ENCODE measurements around the gene GRWD1.

DNA sequence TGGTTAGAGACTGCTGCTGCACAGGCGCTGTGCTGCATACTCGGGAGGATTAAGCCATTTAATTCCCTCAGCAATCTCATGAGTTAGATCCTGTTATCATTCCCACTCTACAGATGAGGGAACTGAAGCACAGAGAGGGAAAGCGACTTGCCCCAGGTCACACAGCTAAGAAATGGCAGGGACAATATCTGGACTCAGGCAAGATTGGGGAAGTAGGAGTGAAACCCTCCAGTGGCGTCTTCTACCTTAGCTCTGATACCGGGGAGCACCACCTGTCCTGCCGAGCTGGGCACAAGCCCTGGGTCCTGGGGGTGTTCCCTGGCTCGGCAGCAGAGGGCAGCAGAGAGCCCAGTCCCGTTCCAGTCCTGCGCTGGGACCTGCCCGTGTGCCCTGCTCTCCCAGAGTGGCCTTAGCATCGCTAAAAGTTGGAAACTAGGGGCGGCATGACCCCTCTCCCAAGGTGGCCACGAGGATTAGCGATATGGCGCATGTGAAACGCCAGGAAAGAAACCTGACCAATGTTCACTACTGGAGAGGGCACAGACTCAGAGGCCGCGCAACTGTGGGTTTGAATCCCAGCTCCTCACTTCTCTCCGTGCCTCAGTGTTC, 43.9 kb downstream of the GRWD1 start:
- TF ChIP-seq, protein P1, sequence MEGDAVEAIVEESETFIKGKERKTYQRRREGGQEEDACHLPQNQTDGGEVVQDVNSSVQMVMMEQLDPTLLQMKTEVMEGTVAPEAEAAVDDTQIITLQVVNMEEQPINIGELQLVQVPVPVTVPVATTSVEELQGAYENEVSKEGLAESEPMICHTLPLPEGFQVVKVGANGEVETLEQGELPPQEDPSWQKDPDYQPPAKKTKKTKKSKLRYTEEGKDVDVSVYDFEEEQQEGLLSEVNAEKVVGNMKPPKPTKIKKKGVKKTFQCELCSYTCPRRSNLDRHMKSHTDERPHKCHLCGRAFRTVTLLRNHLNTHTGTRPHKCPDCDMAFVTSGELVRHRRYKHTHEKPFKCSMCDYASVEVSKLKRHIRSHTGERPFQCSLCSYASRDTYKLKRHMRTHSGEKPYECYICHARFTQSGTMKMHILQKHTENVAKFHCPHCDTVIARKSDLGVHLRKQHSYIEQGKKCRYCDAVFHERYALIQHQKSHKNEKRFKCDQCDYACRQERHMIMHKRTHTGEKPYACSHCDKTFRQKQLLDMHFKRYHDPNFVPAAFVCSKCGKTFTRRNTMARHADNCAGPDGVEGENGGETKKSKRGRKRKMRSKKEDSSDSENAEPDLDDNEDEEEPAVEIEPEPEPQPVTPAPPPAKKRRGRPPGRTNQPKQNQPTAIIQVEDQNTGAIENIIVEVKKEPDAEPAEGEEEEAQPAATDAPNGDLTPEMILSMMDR (IDR thresholded peaks at IDR 0.05) = peak; percentile 80 to 97 (median 94)
- TF ChIP-seq POLR2A (IDR thresholded peaks at IDR 0.05) (no peak), POLR2AphosphoS5 (IDR thresholded peaks at IDR 0.05) (no peak)
